AG04449 (cell line): ENCODE results near the gene KCNQ1OT1.
A peak's percentile ranks its signal among the peaks of the same experiment; 100 is the strongest.

Experiments used
- CTCF ChIA-PET: fragments of 350-600 bp; formaldehyde crosslinking; extraction: SDS; loops from one replicate; lab custom pipeline; 2021; ENCODE audit warnings: antibody characterized with exemption; lab: Yijun Ruan, JAX
- POLR2A ChIA-PET: fragments of 400-600, 350-600 bp; formaldehyde crosslinking; extraction: SDS; loops from one replicate; lab custom pipeline; 2020; ENCODE audit warnings: antibody characterized with exemption, inconsistent platforms; lab: Yijun Ruan, JAX
- DNase-seq: peaks from one replicate; pipeline ENCODE4 v3.0.0-alpha.2; 2010; ENCODE audit warnings: low read depth, low spot score
- H3K4me3 ChIP-seq: 2 replicates; pipeline ENCODE4 v1.5.1; 2011; ENCODE audit warnings: low read depth, mild to moderate bottlenecking, control low read depth, low read length
- CTCF ChIP-seq: IDR thresholded peaks from one replicate; pipeline ENCODE4 v1.5.1; 2011; ENCODE audit warnings: mild to moderate bottlenecking, moderate library complexity, low read length, control low read depth, inconsistent platforms; ENCODE audit not compliant: insufficient read depth; ENCODE audit errors: missing control alignments

The KCNQ1OT1 gene

GRCh38 chr11:2699531-2700414 lies at the start of gene KCNQ1OT1:
KCNQ1OT1 (minus strand) TSS chr11:2699994.
- H3K4me3 ChIP-seq: peak within 1 kb of the TSS; percentile 77
- DNase-seq: peak; percentile 60
- CTCF ChIA-PET: no interaction called here
- POLR2A ChIA-PET: interaction anchor here (0.7 to 1.1 kb wide), 12 partner anchors 9 to 213 kb away, joined by 3 to 11 read pairs (median 4); no protein-coding TSS in a partner anchor
- no peak for TF ChIP-seq CTCF

- TF ChIP-seq CTCF: no peak
- POLR2A ChIA-PET: interaction anchor here (0.5 kb wide), 1 partner anchor 49 kb away, joined by 3 read pairs; the partner anchor contains the start of gene KCNQ1OT1
- H3K4me3 ChIP-seq: no peak overlapping the region
- CTCF ChIA-PET: no interaction called here
- DNase-seq: no peak
Observed at GRCh38 chr11:2748814-2749554, 49.2 kb upstream of the KCNQ1OT1 start.

- ChIA-PET CTCF (no interaction called here), POLR2A (interaction anchor here (0.5 kb wide), 1 partner anchor 48 kb away, joined by 3 read pairs; the partner anchor contains the start of gene KCNQ1OT1)
- H3K4me3 ChIP-seq: no peak overlapping the region
- no peak for DNase-seq
- TF ChIP-seq CTCF: no peak
Observed at GRCh38 chr11:2748061-2748813, 48.4 kb upstream of the KCNQ1OT1 start.

GRCh38 chr11:2747248-2748027 lies 47.6 kb upstream of the KCNQ1OT1 start:
- POLR2A ChIA-PET: no interaction called here
- TF ChIP-seq CTCF: no peak

GRCh38 chr11:2746401-2747247 lies 46.8 kb upstream of the KCNQ1OT1 start:
- no peak overlapping the region for H3K4me3 ChIP-seq
- no peak for TF ChIP-seq CTCF
- DNase-seq: no peak
- POLR2A ChIA-PET: no interaction called here
- CTCF ChIA-PET: no interaction called here

More at GRCh38 chr11:2747248-2748027, 47.6 kb upstream of the KCNQ1OT1 start:
- no peak overlapping the region for H3K4me3 ChIP-seq
- no peak for DNase-seq
- CTCF ChIA-PET: no interaction called here
